GM12864 (cell line): Measurements from ENCODE around the gene PDS5B.
A peak's percentile ranks its signal among the peaks of the same experiment; 100 is the strongest.

Experiments
- DNase-seq: peaks from one replicate; pipeline ENCODE4 v3.0.0-alpha.2; 2011; ENCODE audit warnings: low read depth
- H3K4me3 ChIP-seq: 2 replicates; pipeline ENCODE4 v1.5.1; 2011; ENCODE audit warnings: mild to moderate bottlenecking, low read depth, low read length, control low read depth
- TF ChIP-seq, protein P1 (sequence below): IDR thresholded peaks from 2 replicates; pipeline ENCODE4 v1.5.1; 2011; ENCODE audit warnings: low read depth, mild to moderate bottlenecking, moderate library complexity, low read length, control low read depth, inconsistent platforms; ENCODE audit errors: missing control alignments

The PDS5B gene

DNA sequence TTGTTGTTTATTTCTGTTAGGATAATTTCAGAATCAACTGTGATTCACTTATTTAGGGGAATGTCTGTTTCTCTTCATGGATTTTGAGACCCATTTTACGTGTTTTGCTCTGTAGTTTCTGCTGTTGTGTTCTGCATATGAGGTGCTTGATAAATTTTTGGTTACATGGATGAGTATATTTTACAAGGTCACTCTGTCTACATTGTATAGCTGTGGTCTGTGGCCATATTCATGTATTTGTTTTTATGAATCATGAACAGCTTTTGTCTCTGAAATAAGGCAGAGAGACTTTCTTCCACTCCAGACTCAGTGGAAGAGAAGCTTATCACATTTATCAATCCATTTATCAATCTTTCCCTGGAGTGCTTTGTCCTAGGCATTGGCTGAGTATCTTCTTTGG, 56.6 kb downstream of the PDS5B start:
- DNase-seq = no peak
- TF ChIP-seq, protein P1, sequence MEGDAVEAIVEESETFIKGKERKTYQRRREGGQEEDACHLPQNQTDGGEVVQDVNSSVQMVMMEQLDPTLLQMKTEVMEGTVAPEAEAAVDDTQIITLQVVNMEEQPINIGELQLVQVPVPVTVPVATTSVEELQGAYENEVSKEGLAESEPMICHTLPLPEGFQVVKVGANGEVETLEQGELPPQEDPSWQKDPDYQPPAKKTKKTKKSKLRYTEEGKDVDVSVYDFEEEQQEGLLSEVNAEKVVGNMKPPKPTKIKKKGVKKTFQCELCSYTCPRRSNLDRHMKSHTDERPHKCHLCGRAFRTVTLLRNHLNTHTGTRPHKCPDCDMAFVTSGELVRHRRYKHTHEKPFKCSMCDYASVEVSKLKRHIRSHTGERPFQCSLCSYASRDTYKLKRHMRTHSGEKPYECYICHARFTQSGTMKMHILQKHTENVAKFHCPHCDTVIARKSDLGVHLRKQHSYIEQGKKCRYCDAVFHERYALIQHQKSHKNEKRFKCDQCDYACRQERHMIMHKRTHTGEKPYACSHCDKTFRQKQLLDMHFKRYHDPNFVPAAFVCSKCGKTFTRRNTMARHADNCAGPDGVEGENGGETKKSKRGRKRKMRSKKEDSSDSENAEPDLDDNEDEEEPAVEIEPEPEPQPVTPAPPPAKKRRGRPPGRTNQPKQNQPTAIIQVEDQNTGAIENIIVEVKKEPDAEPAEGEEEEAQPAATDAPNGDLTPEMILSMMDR = no peak
- H3K4me3 ChIP-seq = no peak overlapping the region

- peak; percentile 48 for DNase-seq
- H3K4me3 ChIP-seq = no peak overlapping the region
Observed at GRCh38 chr13:32645854-32646253, 59.6 kb downstream of the PDS5B start.

GRCh38 chr13:32647926-32648325, 61.7 kb downstream of the PDS5B start:
- TF ChIP-seq, protein P1 = peak; percentile 25
- H3K4me3 ChIP-seq = no peak overlapping the region
- DNase-seq = no peak

More at GRCh38 chr13:32645854-32646253, 59.6 kb downstream of the PDS5B start:
- TF ChIP-seq, protein P1 = no peak

DNA sequence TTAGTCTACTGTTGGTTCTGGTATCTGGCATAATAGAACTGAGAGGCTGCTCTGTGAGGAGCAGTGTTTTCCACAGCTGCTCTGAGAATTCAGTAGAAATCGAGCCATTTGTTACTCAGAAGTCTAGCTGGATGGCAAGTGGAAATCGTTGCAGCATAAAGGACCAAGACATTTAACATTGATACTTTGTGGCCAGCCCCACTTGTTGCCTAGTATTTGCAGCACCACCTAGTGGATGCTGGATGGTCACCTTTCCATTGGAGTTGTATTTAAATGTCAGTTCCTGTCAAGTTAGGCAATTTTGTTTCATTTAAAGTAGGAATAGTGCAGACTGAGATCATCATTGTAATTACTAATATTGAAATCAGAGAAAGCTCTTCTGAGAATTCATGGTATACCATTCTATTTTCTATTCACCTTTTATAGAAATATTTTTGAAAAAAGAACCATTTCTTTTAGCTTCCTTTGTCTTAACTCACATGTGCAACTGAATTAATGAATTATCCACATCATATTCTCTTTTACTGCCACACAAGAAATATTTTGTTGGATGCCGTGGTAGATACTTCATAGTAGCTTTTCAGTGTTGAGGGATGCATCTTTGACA, 64.6 kb downstream of the PDS5B start:
- TF ChIP-seq, protein P1 = peak; percentile 79
- peak; percentile 60 for DNase-seq

DNA sequence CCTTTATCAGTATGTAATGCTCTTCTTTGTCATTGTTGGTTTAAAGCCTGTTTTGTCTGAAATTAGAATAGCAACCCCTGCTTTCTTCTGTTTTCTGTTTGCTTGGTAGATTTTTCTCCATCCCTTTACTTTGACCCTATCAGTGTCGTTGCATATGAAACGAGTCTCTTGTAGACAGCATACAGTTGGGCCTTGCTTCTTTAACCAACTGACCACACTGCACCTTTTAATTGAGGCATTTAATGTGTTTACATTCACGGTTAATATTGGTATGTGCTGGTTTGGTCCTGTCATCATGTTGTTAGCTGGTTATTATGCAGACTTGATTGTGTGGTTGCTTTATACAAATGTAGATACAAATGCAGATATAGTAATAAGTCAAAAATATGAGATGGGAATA, 71.1 kb downstream of the PDS5B start:
- no peak overlapping the region for H3K4me3 ChIP-seq
- TF ChIP-seq, protein P1 = no peak
- no peak for DNase-seq

More for the DNA sequence above, 64.6 kb downstream of the PDS5B start:
- no peak overlapping the region for H3K4me3 ChIP-seq

GRCh38 chr13:32659736-32660135, 73.5 kb downstream of the PDS5B start:
- no peak overlapping the region for H3K4me3 ChIP-seq
- TF ChIP-seq, protein P1 = no peak
- DNase-seq = no peak

DNA sequence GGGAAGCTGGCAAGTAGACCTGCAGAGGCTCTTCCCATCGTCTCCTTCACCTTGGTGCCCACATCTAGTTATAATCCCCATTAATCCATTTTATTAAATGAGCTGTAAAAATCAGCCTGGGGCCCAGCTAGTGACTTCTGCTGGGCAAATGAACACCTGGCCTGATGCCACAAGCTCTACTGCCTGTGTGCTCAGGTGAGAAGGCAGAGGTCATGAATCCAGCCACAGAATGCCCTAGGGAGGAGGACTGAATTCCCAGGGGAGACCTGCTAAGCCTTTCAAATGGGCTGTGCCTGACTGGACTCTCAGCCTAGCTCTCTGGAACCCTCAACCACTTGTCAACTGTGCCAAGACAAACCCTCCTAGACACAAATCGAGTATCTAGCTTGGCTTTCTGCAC, 74.0 kb downstream of the PDS5B start:
- H3K4me3 ChIP-seq = no peak overlapping the region
- TF ChIP-seq, protein P1 = no peak
- DNase-seq = no peak
